ENCODE results near the gene SCYL1. TPM values are rescaled to one million over a fixed set of nuclear protein-coding genes. Genes with fewer than 3 reads are reported as not detected.

SCYL1 gene
- total RNA-seq, 2 experiments from 2014 or later, result 57.4 to 60.7 TPM

GRCh38 chr11:65538915-65539743 is 14.2 kb downstream of the SCYL1 start:
- peaks cover 13% of the 10 kb centered on the region for H3K4me1 Mint-ChIP-seq (ENCODE audit: low read depth)
- TF ChIP-seq, protein P1, sequence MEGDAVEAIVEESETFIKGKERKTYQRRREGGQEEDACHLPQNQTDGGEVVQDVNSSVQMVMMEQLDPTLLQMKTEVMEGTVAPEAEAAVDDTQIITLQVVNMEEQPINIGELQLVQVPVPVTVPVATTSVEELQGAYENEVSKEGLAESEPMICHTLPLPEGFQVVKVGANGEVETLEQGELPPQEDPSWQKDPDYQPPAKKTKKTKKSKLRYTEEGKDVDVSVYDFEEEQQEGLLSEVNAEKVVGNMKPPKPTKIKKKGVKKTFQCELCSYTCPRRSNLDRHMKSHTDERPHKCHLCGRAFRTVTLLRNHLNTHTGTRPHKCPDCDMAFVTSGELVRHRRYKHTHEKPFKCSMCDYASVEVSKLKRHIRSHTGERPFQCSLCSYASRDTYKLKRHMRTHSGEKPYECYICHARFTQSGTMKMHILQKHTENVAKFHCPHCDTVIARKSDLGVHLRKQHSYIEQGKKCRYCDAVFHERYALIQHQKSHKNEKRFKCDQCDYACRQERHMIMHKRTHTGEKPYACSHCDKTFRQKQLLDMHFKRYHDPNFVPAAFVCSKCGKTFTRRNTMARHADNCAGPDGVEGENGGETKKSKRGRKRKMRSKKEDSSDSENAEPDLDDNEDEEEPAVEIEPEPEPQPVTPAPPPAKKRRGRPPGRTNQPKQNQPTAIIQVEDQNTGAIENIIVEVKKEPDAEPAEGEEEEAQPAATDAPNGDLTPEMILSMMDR (IDR thresholded peaks at IDR 0.05), result no peak
- ChIA-PET CTCF (interaction anchor here (0.7 to 6.5 kb wide), 17 partner anchors 10 to 321 kb away, joined by 3 to 86 read pairs (median 7); partner anchors contain the start of genes EHBP1L1, FAM89B, KCNK7 and MAP3K11), POLR2A (interaction anchor here (0.7 to 4.8 kb wide), 15 partner anchors 10 to 113 kb away, joined by 3 to 41 read pairs (median 17); partner anchors contain the start of genes EHBP1L1, FAM89B, KCNK7 and LTBP3)
- Histone ChIP-seq H3K9me3 (ENCODE audit: control insufficient read depth in 1 of 2, insufficient read depth in 1 of 2, low read length in 2 of 2) (no peaks in the 10 kb centered on the region), H3K36me3 (ENCODE audit: insufficient read depth, low read length) (peaks cover 36% of the 10 kb centered on the region), H3K4me3 (ENCODE audit: low read length) (no peak overlapping the region), H3K27ac (ENCODE audit: low read depth in 1 of 2, low read length in 2 of 2) (peak overlapping the region in 1 of 2 donors; percentile 56), H3K27me3 (ENCODE audit: control insufficient read depth in 1 of 2, insufficient read depth in 2 of 2, low read length in 2 of 2) (no peaks in the 10 kb centered on the region), H3K4me1 (ENCODE audit: insufficient read depth, low read length) (peaks cover 22% of the 10 kb centered on the region)
- no peak overlapping the region for H3K4me3 Mint-ChIP-seq
- no peaks in the 10 kb centered on the region for H3K9me3 Mint-ChIP-seq
- intact Hi-C loops (cut with DNase I, micrococcal nuclease), result no loop called here
- ATAC-seq (ENCODE audit: poor library complexity) (no peak), DNase-seq (peak in 1 of 14 experiments; percentile 58)
- peaks cover 49% of the 10 kb centered on the region for H3K36me3 Mint-ChIP-seq (ENCODE audit: low read depth)
- H3K27me3 Mint-ChIP-seq, result no peaks in the 10 kb centered on the region
- H3K27ac Mint-ChIP-seq, result peak overlapping the region; percentile 44

GRCh38 chr11:65539744-65540289 is 14.9 kb downstream of the SCYL1 start:
- ChIA-PET CTCF (interaction anchor here (0.7 to 6.5 kb wide), 22 partner anchors 9 to 320 kb away, joined by 3 to 86 read pairs (median 7); partner anchors contain the start of genes EHBP1L1, FAM89B, KCNK7 and LTBP3), POLR2A (interaction anchor here (0.6 to 4.8 kb wide), 26 partner anchors 10 to 351 kb away, joined by 3 to 41 read pairs (median 6); partner anchors contain the start of genes CCDC85B, EHBP1L1, FAM89B and KCNK7)
- peaks cover 40% of the 10 kb centered on the region for H3K36me3 ChIP-seq (ENCODE audit: insufficient read depth, low read length)
- Mint-ChIP-seq H3K36me3 (ENCODE audit: low read depth) (peaks cover 49% of the 10 kb centered on the region), H3K27ac (peak overlapping the region; percentile 65), H3K4me3 (peak overlapping the region; percentile 90), H3K4me1 (ENCODE audit: low read depth) (peaks cover 20% of the 10 kb centered on the region), H3K27me3 (no peaks in the 10 kb centered on the region), H3K9me3 (no peaks in the 10 kb centered on the region)
- TF ChIP-seq, protein P1 (IDR thresholded peaks at IDR 0.05), result no peak
- H3K27me3 ChIP-seq (ENCODE audit: control insufficient read depth in 1 of 2, insufficient read depth in 2 of 2, low read length in 2 of 2), result no peaks in the 10 kb centered on the region
- no peaks in the 10 kb centered on the region for H3K9me3 ChIP-seq (ENCODE audit: control insufficient read depth in 1 of 2, insufficient read depth in 1 of 2, low read length in 2 of 2)
- ATAC-seq (ENCODE audit: poor library complexity), result peak; percentile 73
- intact Hi-C loops (cut with DNase I, micrococcal nuclease), result loop anchor here (1.0 to 5.0 kb wide), 7 partner anchors 12 to 112 kb away; partner anchors contain the start of genes FAM89B (in 1 of the 2), SCYL1 (in 1 of the 2) and ZNRD2 (in 1 of the 2)
- H3K27ac ChIP-seq (ENCODE audit: low read depth in 1 of 2, low read length in 2 of 2), result peak overlapping the region in 1 of 2 donors; percentile 56
- DNase-seq, result peak in 1 of 14 experiments; percentile 54
- peak overlapping the region; percentile 80 for H3K4me3 ChIP-seq (ENCODE audit: low read length)
- peaks cover 22% of the 10 kb centered on the region for H3K4me1 ChIP-seq (ENCODE audit: insufficient read depth, low read length)

All from CD4-positive, alpha-beta T cell (primary cell).